Mesothelial cell of epicardium (in vitro differentiated cells): Measurements from ENCODE around the gene CYB5A. TPM values are rescaled to one million over a fixed set of nuclear protein-coding genes. Genes with fewer than 3 reads are reported as not detected.

Experiments used
- DNase-seq, 2 experiments: peaks; one replicate each; pipeline ENCODE4 v3.0.0; 2021; ENCODE audit warnings: low spot score in 2 of 2; ENCODE audit not compliant: unreplicated experiment in 2 of 2
- H3K27ac Mint-ChIP-seq: 2 replicates; pipeline ENCODE4 v1.8.0; 2021; ENCODE audit warnings: mixed read lengths
- H3K27me3 Mint-ChIP-seq: 2 replicates; pipeline ENCODE4 v1.8.0; 2021; ENCODE audit warnings: low read depth, mixed read lengths
- H3K36me3 Mint-ChIP-seq: 2 replicates; pipeline ENCODE4 v1.8.0; 2021; ENCODE audit warnings: mixed read lengths
- H3K4me1 Mint-ChIP-seq: 2 replicates; pipeline ENCODE4 v1.8.0; 2021; ENCODE audit warnings: mixed read lengths
- H3K4me3 Mint-ChIP-seq: 2 replicates; pipeline ENCODE4 v1.8.0; 2021; ENCODE audit warnings: mild to moderate bottlenecking, moderate library complexity, mixed read lengths
- H3K9me3 Mint-ChIP-seq: 2 replicates; pipeline ENCODE4 v1.8.0; 2021; ENCODE audit warnings: mixed read lengths
- total RNA-seq: library from RNA; stranded (reverse); gene quantifications from 3 replicates; pipeline ENCODE4 v1.2.1, GENCODE V29; 2021
- TF ChIP-seq, protein P1 (sequence below): fragments of 200-600 bp; sonication (generic); IDR thresholded peaks from one replicate; pipeline ENCODE4 v1.5.0; 2021; ENCODE audit warnings: antibody characterized with exemption; ENCODE audit not compliant: unreplicated experiment

Gene CYB5A
- total RNA-seq, 1 donor from 2014 or later: 37.6 TPM

- H3K9me3 Mint-ChIP-seq: peaks cover 3% of the 10 kb centered on the region
- DNase-seq: no peak
- no peaks in the 10 kb centered on the region for H3K36me3 Mint-ChIP-seq
- H3K27me3 Mint-ChIP-seq: no peaks in the 10 kb centered on the region
- peaks cover 8% of the 10 kb centered on the region for H3K4me1 Mint-ChIP-seq
- no peak overlapping the region for H3K27ac Mint-ChIP-seq
- H3K4me3 Mint-ChIP-seq: no peak overlapping the region
- TF ChIP-seq, protein P1, sequence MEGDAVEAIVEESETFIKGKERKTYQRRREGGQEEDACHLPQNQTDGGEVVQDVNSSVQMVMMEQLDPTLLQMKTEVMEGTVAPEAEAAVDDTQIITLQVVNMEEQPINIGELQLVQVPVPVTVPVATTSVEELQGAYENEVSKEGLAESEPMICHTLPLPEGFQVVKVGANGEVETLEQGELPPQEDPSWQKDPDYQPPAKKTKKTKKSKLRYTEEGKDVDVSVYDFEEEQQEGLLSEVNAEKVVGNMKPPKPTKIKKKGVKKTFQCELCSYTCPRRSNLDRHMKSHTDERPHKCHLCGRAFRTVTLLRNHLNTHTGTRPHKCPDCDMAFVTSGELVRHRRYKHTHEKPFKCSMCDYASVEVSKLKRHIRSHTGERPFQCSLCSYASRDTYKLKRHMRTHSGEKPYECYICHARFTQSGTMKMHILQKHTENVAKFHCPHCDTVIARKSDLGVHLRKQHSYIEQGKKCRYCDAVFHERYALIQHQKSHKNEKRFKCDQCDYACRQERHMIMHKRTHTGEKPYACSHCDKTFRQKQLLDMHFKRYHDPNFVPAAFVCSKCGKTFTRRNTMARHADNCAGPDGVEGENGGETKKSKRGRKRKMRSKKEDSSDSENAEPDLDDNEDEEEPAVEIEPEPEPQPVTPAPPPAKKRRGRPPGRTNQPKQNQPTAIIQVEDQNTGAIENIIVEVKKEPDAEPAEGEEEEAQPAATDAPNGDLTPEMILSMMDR: no peak
Observed at GRCh38 chr18:74222710-74223494, 68.9 kb downstream of the CYB5A start.

DNA sequence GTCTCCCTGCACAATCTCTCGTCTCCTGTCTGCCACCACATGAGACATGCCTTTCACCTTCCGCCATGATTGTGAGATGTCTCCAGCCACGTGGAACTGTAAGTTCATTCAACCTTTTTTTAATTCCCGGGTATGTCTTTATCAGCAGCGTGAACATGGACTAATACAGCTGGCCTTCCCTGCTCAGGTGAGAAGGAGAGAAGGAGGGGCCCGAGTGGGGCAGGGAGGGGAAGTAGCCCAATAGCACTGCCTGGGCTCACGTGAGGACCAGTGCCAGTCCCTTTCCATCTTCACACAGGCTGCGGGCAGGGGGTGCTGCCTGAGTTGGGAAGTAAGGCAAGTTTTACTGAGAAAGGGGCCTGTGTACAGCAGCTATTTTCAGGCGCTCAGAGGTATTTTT, 70.7 kb downstream of the CYB5A start:
- no peak overlapping the region for H3K4me3 Mint-ChIP-seq
- no peaks in the 10 kb centered on the region for H3K27me3 Mint-ChIP-seq
- H3K9me3 Mint-ChIP-seq: peaks cover 3% of the 10 kb centered on the region
- TF ChIP-seq, protein P1: no peak
- no peak overlapping the region for H3K27ac Mint-ChIP-seq
- no peaks in the 10 kb centered on the region for H3K36me3 Mint-ChIP-seq
- H3K4me1 Mint-ChIP-seq: peaks cover 8% of the 10 kb centered on the region
- DNase-seq: no peak

DNA sequence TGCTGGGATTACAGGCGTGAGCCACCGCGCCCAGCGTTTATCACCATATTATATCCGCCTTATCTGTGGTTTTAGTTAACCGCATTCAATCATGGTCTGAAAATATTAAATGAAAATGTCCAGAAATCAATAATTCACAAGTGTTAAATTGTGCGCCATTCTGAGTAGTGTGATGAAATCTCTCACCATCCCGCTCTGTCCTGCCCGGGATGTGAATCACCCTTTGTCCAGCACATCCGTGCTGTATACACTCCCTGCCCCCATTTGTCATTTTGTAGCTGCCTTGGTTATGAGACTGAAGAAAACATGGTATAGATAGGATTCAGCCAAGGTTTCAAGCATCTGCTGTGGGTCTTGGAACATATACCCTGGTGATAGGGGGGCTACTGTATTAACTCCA, 72.7 kb downstream of the CYB5A start:
- Mint-ChIP-seq H3K9me3 (peaks cover 3% of the 10 kb centered on the region), H3K36me3 (no peaks in the 10 kb centered on the region), H3K4me3 (no peak overlapping the region), H3K27me3 (no peaks in the 10 kb centered on the region), H3K27ac (no peak overlapping the region), H3K4me1 (no peaks in the 10 kb centered on the region)
- no peak for DNase-seq
- TF ChIP-seq, protein P1: no peak

DNA sequence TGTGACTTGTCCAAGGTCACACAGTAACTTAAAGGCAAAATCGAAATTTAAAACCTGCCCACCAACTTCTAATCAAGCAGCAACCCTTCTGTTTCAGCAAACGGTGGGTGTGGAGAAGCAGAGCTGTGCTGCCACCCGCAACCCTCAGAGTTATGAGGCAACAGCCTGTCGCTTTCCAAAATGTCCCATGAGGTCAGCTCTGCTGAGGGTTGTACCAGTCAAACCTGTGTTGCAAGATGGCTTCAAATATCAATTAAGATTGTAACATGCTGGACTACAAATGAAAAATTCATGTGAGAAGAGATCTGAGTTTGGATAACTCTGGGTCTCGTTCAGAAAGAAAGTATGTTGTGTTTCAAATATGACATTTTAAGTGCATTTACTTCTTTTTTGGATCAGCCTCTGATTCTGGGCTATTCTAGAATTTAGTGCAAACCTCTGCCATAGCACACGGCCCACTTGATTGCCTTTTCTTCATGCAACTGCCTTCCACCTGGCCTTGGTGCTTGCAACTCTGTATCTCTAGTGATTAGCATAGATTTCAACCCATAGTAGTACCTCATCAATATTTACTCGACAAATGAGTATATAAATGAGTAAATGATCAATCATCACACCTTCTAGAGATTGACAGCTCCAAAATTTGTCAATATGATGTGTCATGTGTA, 74.2 kb downstream of the CYB5A start:
- H3K27ac Mint-ChIP-seq: no peak overlapping the region
- no peaks in the 10 kb centered on the region for H3K36me3 Mint-ChIP-seq
- peaks cover 3% of the 10 kb centered on the region for H3K9me3 Mint-ChIP-seq
- H3K4me3 Mint-ChIP-seq: no peak overlapping the region
- H3K27me3 Mint-ChIP-seq: no peaks in the 10 kb centered on the region
- H3K4me1 Mint-ChIP-seq: no peaks in the 10 kb centered on the region
- no peak for DNase-seq
- TF ChIP-seq, protein P1: no peak

GRCh38 chr18:74216661-74217110, 75.1 kb downstream of the CYB5A start:
- no peak overlapping the region for H3K4me3 Mint-ChIP-seq

More at GRCh38 chr18:74216661-74217110, 75.1 kb downstream of the CYB5A start:
- Mint-ChIP-seq H3K27me3 (no peaks in the 10 kb centered on the region), H3K27ac (no peak overlapping the region), H3K9me3 (peaks cover 3% of the 10 kb centered on the region), H3K4me1 (no peaks in the 10 kb centered on the region), H3K36me3 (no peaks in the 10 kb centered on the region)
- TF ChIP-seq, protein P1: no peak
- DNase-seq: no peak
